ENCODE measurements around the gene SLC25A21. TPM values are rescaled to one million over a fixed set of nuclear protein-coding genes. Genes with fewer than 3 reads are reported as not detected.
"Not testable (repeated sequence)": the region's sequence is repeated elsewhere in the genome, so short reads cannot be mapped to it uniquely, and the experiment has no call there.

The SLC25A21 gene
- total and polyA plus RNA-seq, 7 experiments from 2014 or later, result not detected

GRCh38 chr14:36816481-36816880 is 355.9 kb downstream of the SLC25A21 start:
- ATAC-seq (no peak), DNase-seq (no peak)
- Mint-ChIP-seq H3K4me1 (no peaks in the 10 kb centered on the region), H3K36me3 (no peaks in the 10 kb centered on the region), H3K4me3 (no peak overlapping the region), H3K9me3 (peaks cover 0 to 6% (median 0%) of the 10 kb centered on the region in 11 donors), H3K27me3 (peaks cover 0 to 4% (median 0%) of the 10 kb centered on the region in 5 donors), H3K27ac (no peak overlapping the region)
- no peak overlapping the region for H3K27ac ChIP-seq (ENCODE audit: low read depth, low read length)
- H3K9me3 ChIP-seq (ENCODE audit: control insufficient read depth in 2 of 3, low read length in 3 of 3), result no peaks in the 10 kb centered on the region
- H3K36me3 ChIP-seq (ENCODE audit: control insufficient read depth in 2 of 3, insufficient read depth in 3 of 3, low read length in 3 of 3), result no peaks in the 10 kb centered on the region
- POLR2A ChIA-PET, result no interaction called here
- H3K4me3 ChIP-seq (ENCODE audit: low read length), result no peak overlapping the region
- CTCF ChIA-PET, result no interaction called here
- H3K27me3 ChIP-seq (ENCODE audit: control insufficient read depth in 2 of 2, insufficient read depth in 2 of 2, low read length in 2 of 2), result no peaks in the 10 kb centered on the region
- H3K4me1 ChIP-seq (ENCODE audit: control insufficient read depth in 2 of 2, insufficient read depth in 2 of 2, low read length in 2 of 2), result no peaks in the 10 kb centered on the region
- intact Hi-C loops (cut with micrococcal nuclease), result no loop called here

GRCh38 chr14:36814783-36815182 is 357.6 kb downstream of the SLC25A21 start:
- H3K9me3 ChIP-seq (ENCODE audit: control insufficient read depth in 2 of 3, low read length in 3 of 3); POLR2A ChIA-PET; H3K27ac Mint-ChIP-seq; H3K4me1 ChIP-seq (ENCODE audit: control insufficient read depth in 2 of 2, insufficient read depth in 2 of 2, low read length in 2 of 2); H3K36me3 ChIP-seq (ENCODE audit: control insufficient read depth in 2 of 3, insufficient read depth in 3 of 3, low read length in 3 of 3); ATAC-seq; H3K27me3 Mint-ChIP-seq; DNase-seq; H3K4me1 Mint-ChIP-seq; intact Hi-C loops (cut with micrococcal nuclease); H3K36me3 Mint-ChIP-seq; H3K27me3 ChIP-seq (ENCODE audit: control insufficient read depth in 2 of 2, insufficient read depth in 2 of 2, low read length in 2 of 2); H3K9me3 Mint-ChIP-seq; H3K27ac ChIP-seq (ENCODE audit: low read depth, low read length); H3K4me3 Mint-ChIP-seq; H3K4me3 ChIP-seq (ENCODE audit: low read length); CTCF ChIA-PET: not testable (repeated sequence)

- Histone ChIP-seq H3K4me3 (ENCODE audit: low read length) (no peak overlapping the region), H3K9me3 (ENCODE audit: control insufficient read depth in 2 of 3, low read length in 3 of 3) (peaks cover 0 to under 1% (median 0%) of the 10 kb centered on the region in 3 experiments), H3K27ac (ENCODE audit: low read depth, low read length) (no peak overlapping the region), H3K27me3 (ENCODE audit: control insufficient read depth in 2 of 2, insufficient read depth in 2 of 2, low read length in 2 of 2) (no peaks in the 10 kb centered on the region), H3K36me3 (ENCODE audit: control insufficient read depth in 2 of 3, insufficient read depth in 3 of 3, low read length in 3 of 3) (no peaks in the 10 kb centered on the region), H3K4me1 (ENCODE audit: control insufficient read depth in 2 of 2, insufficient read depth in 2 of 2, low read length in 2 of 2) (no peaks in the 10 kb centered on the region)
- Mint-ChIP-seq H3K9me3 (peaks cover 0 to 11% (median 4%) of the 10 kb centered on the region in 11 donors), H3K27me3 (peaks cover 0 to 6% (median 4%) of the 10 kb centered on the region in 5 donors), H3K27ac (no peak overlapping the region), H3K4me3 (no peak overlapping the region), H3K36me3 (no peaks in the 10 kb centered on the region), H3K4me1 (no peaks in the 10 kb centered on the region)
- ATAC-seq, result no peak
- ChIA-PET POLR2A (no interaction called here), CTCF (no interaction called here)
- intact Hi-C loops (cut with micrococcal nuclease), result no loop called here
- DNase-seq, result no peak
Observed at GRCh38 chr14:36810209-36810608, 362.2 kb downstream of the SLC25A21 start.

GRCh38 chr14:36807727-36808126 is 364.7 kb downstream of the SLC25A21 start:
- DNase-seq (no peak), ATAC-seq (no peak)
- Mint-ChIP-seq H3K36me3 (no peaks in the 10 kb centered on the region), H3K27ac (no peak overlapping the region), H3K9me3 (peaks cover 0 to 11% (median 4%) of the 10 kb centered on the region in 11 donors), H3K4me3 (no peak overlapping the region), H3K27me3 (peaks cover 0 to 10% (median 4%) of the 10 kb centered on the region in 5 donors), H3K4me1 (no peaks in the 10 kb centered on the region)
- POLR2A ChIA-PET, result no interaction called here
- CTCF ChIA-PET, result no interaction called here
- no peak overlapping the region for H3K4me3 ChIP-seq (ENCODE audit: low read length)
- H3K27me3 ChIP-seq (ENCODE audit: control insufficient read depth in 2 of 2, insufficient read depth in 2 of 2, low read length in 2 of 2), result no peaks in the 10 kb centered on the region
- H3K36me3 ChIP-seq (ENCODE audit: control insufficient read depth in 2 of 3, insufficient read depth in 3 of 3, low read length in 3 of 3), result no peaks in the 10 kb centered on the region
- no peaks in the 10 kb centered on the region for H3K4me1 ChIP-seq (ENCODE audit: control insufficient read depth in 2 of 2, insufficient read depth in 2 of 2, low read length in 2 of 2)
- intact Hi-C loops (cut with micrococcal nuclease), result no loop called here
- H3K9me3 ChIP-seq (ENCODE audit: control insufficient read depth in 2 of 3, low read length in 3 of 3), result peaks cover 0 to 5% (median 0%) of the 10 kb centered on the region in 3 experiments
- no peak overlapping the region for H3K27ac ChIP-seq (ENCODE audit: low read depth, low read length)

- Histone ChIP-seq H3K27ac (ENCODE audit: low read depth, low read length) (no peak overlapping the region), H3K4me3 (ENCODE audit: low read length) (no peak overlapping the region), H3K9me3 (ENCODE audit: control insufficient read depth in 2 of 3, low read length in 3 of 3) (peaks cover 0 to 5% (median 0%) of the 10 kb centered on the region in 3 experiments), H3K36me3 (ENCODE audit: control insufficient read depth in 2 of 3, insufficient read depth in 3 of 3, low read length in 3 of 3) (no peaks in the 10 kb centered on the region), H3K4me1 (ENCODE audit: control insufficient read depth in 2 of 2, insufficient read depth in 2 of 2, low read length in 2 of 2) (no peaks in the 10 kb centered on the region), H3K27me3 (ENCODE audit: control insufficient read depth in 2 of 2, insufficient read depth in 2 of 2, low read length in 2 of 2) (no peaks in the 10 kb centered on the region)
- Mint-ChIP-seq H3K4me3 (no peak overlapping the region), H3K36me3 (no peaks in the 10 kb centered on the region), H3K27ac (no peak overlapping the region), H3K27me3 (peaks cover 0 to 9% (median 4%) of the 10 kb centered on the region in 5 donors), H3K4me1 (no peaks in the 10 kb centered on the region), H3K9me3 (peaks cover 0 to 12% (median 4%) of the 10 kb centered on the region in 11 donors)
- ChIA-PET POLR2A (no interaction called here), CTCF (no interaction called here)
- intact Hi-C loops (cut with micrococcal nuclease), result no loop called here
- DNase-seq, result no peak
- ATAC-seq, result no peak
Observed at GRCh38 chr14:36805131-36805559, 367.3 kb downstream of the SLC25A21 start.

- intact Hi-C loops (cut with micrococcal nuclease), result no loop called here
- Histone ChIP-seq H3K36me3 (ENCODE audit: control insufficient read depth in 2 of 3, insufficient read depth in 3 of 3, low read length in 3 of 3) (no peaks in the 10 kb centered on the region), H3K27ac (ENCODE audit: low read depth, low read length) (no peak overlapping the region), H3K4me3 (ENCODE audit: low read length) (no peak overlapping the region), H3K27me3 (ENCODE audit: control insufficient read depth in 2 of 2, insufficient read depth in 2 of 2, low read length in 2 of 2) (no peaks in the 10 kb centered on the region), H3K9me3 (ENCODE audit: control insufficient read depth in 2 of 3, low read length in 3 of 3) (no peaks in the 10 kb centered on the region), H3K4me1 (ENCODE audit: control insufficient read depth in 2 of 2, insufficient read depth in 2 of 2, low read length in 2 of 2) (no peaks in the 10 kb centered on the region)
- Mint-ChIP-seq H3K4me1 (no peaks in the 10 kb centered on the region), H3K4me3 (no peak overlapping the region), H3K9me3 (peaks cover 0 to 19% (median 2%) of the 10 kb centered on the region in 11 donors), H3K27ac (no peak overlapping the region), H3K36me3 (no peaks in the 10 kb centered on the region), H3K27me3 (peaks cover 0 to 10% (median 5%) of the 10 kb centered on the region in 5 donors)
- ATAC-seq (no peak), DNase-seq (no peak)
- CTCF ChIA-PET, result no interaction called here
- POLR2A ChIA-PET, result no interaction called here
Observed at GRCh38 chr14:36797634-36798033, 374.8 kb downstream of the SLC25A21 start.

GRCh38 chr14:36791402-36791801 is 381.0 kb downstream of the SLC25A21 start:
- Mint-ChIP-seq H3K9me3 (peaks cover 0 to 5% (median 0%) of the 10 kb centered on the region in 11 donors), H3K27ac (no peak overlapping the region), H3K27me3 (peaks cover 0 to 11% (median 0%) of the 10 kb centered on the region in 5 donors), H3K4me1 (no peaks in the 10 kb centered on the region), H3K4me3 (no peak overlapping the region), H3K36me3 (no peaks in the 10 kb centered on the region)
- H3K27ac ChIP-seq (ENCODE audit: low read depth, low read length), result no peak overlapping the region
- ATAC-seq (no peak), DNase-seq (no peak)
- no peaks in the 10 kb centered on the region for H3K36me3 ChIP-seq (ENCODE audit: control insufficient read depth in 2 of 3, insufficient read depth in 3 of 3, low read length in 3 of 3)
- ChIA-PET POLR2A (no interaction called here), CTCF (no interaction called here)
- H3K27me3 ChIP-seq (ENCODE audit: control insufficient read depth in 2 of 2, insufficient read depth in 2 of 2, low read length in 2 of 2), result no peaks in the 10 kb centered on the region
- H3K9me3 ChIP-seq (ENCODE audit: control insufficient read depth in 2 of 3, low read length in 3 of 3), result no peaks in the 10 kb centered on the region
- no peak overlapping the region for H3K4me3 ChIP-seq (ENCODE audit: low read length)
- intact Hi-C loops (cut with micrococcal nuclease), result no loop called here
- no peaks in the 10 kb centered on the region for H3K4me1 ChIP-seq (ENCODE audit: control insufficient read depth in 2 of 2, insufficient read depth in 2 of 2, low read length in 2 of 2)

All from naive thymus-derived CD4-positive, alpha-beta T cell (primary cell).